ENCODE measurements around the gene RPH3AL.
"Not testable (repeated sequence)": the region's sequence is repeated elsewhere in the genome, so short reads cannot be mapped to it uniquely, and the experiment has no call there.

RPH3AL gene

GRCh38 chr17:238071-238963, 114.3 kb downstream of the RPH3AL start:
- Histone ChIP-seq H4K8ac (ENCODE audit: low read depth, low read length) (no peak overlapping the region), H2BK5ac (ENCODE audit: low read length) (no peak overlapping the region), H3K56ac (ENCODE audit: low read length) (no peak overlapping the region), H2BK120ac (ENCODE audit: low read depth, low read length) (no peak overlapping the region), H3K27ac (ENCODE audit: low read depth, low read length) (no peak overlapping the region), H3K4me1 (ENCODE audit: control insufficient read depth, low read depth, low read length) (no peaks in the 10 kb centered on the region), H3K9ac (ENCODE audit: low read length) (no peak overlapping the region), H2AK5ac (ENCODE audit: low read length) (no peak overlapping the region), H3K36me3 (ENCODE audit: control insufficient read depth, insufficient read depth, low read length) (no peaks in the 10 kb centered on the region), H2BK15ac (replicated peaks; ENCODE audit: low read depth) (no peak overlapping the region), H3K4me3 (ENCODE audit: low read length) (no peak overlapping the region), H3K23ac (ENCODE audit: low read length) (no peak overlapping the region), H4K5ac (ENCODE audit: low read length) (no peak overlapping the region), H3K4ac (ENCODE audit: low read depth, low read length) (no peak overlapping the region), H3K4me2 (ENCODE audit: low read length) (no peak overlapping the region), H3K27me3 (ENCODE audit: insufficient read depth, low read length, poor library complexity) (no peaks in the 10 kb centered on the region), H3K79me1 (ENCODE audit: low read length) (no peaks in the 10 kb centered on the region), H3K79me2 (ENCODE audit: control insufficient read depth, insufficient read depth, low read length) (no peaks in the 10 kb centered on the region), H3K18ac (ENCODE audit: low read length) (no peak overlapping the region)
- WGBS (ENCODE audit: extremely low coverage, insufficient coverage, low lambda C conversion rate) = no CpG with 5 or more reads among the region's 23 CpGs
- DNase-seq = no peak

- no peak overlapping the region for H3K9ac ChIP-seq (ENCODE audit: low read length)
- no peak overlapping the region for H3K23ac ChIP-seq (ENCODE audit: low read length)
- no peaks in the 10 kb centered on the region for H3K79me1 ChIP-seq (ENCODE audit: low read length)
- no peaks in the 10 kb centered on the region for H3K36me3 ChIP-seq (ENCODE audit: control insufficient read depth, insufficient read depth, low read length)
- H2AK5ac ChIP-seq (ENCODE audit: low read length) = no peak overlapping the region
- no peak overlapping the region for H4K5ac ChIP-seq (ENCODE audit: low read length)
- no peaks in the 10 kb centered on the region for H3K79me2 ChIP-seq (ENCODE audit: control insufficient read depth, insufficient read depth, low read length)
- H3K4me2 ChIP-seq (ENCODE audit: low read length) = no peak overlapping the region
- no peak overlapping the region for H3K27ac ChIP-seq (ENCODE audit: low read depth, low read length)
- DNase-seq = peak; percentile 43
- H2BK120ac ChIP-seq (ENCODE audit: low read depth, low read length) = no peak overlapping the region
- no CpG with 5 or more reads among the region's 8 CpGs for WGBS (ENCODE audit: extremely low coverage, insufficient coverage, low lambda C conversion rate)
- H2BK15ac ChIP-seq (replicated peaks; ENCODE audit: low read depth) = no peak overlapping the region
- no peak overlapping the region for H2BK5ac ChIP-seq (ENCODE audit: low read length)
- H3K27me3 ChIP-seq (ENCODE audit: insufficient read depth, low read length, poor library complexity) = no peaks in the 10 kb centered on the region
- H3K4me3 ChIP-seq (ENCODE audit: low read length) = no peak overlapping the region
- no peak overlapping the region for H3K56ac ChIP-seq (ENCODE audit: low read length)
- H4K8ac ChIP-seq (ENCODE audit: low read depth, low read length) = no peak overlapping the region
- H3K4ac ChIP-seq (ENCODE audit: low read depth, low read length) = no peak overlapping the region
- H3K18ac ChIP-seq (ENCODE audit: low read length) = no peak overlapping the region
- no peaks in the 10 kb centered on the region for H3K4me1 ChIP-seq (ENCODE audit: control insufficient read depth, low read depth, low read length)
Measured at GRCh38 chr17:237406-237955, 115.1 kb downstream of the RPH3AL start.

- no peak overlapping the region for H2BK15ac ChIP-seq (replicated peaks; ENCODE audit: low read depth)
- H3K79me2 ChIP-seq (ENCODE audit: control insufficient read depth, insufficient read depth, low read length) = no peaks in the 10 kb centered on the region
- H3K27ac ChIP-seq (ENCODE audit: low read depth, low read length) = no peak overlapping the region
- peak; percentile 46 for DNase-seq
- no peaks in the 10 kb centered on the region for H3K27me3 ChIP-seq (ENCODE audit: insufficient read depth, low read length, poor library complexity)
- H3K23ac ChIP-seq (ENCODE audit: low read length) = no peak overlapping the region
- no peak overlapping the region for H3K18ac ChIP-seq (ENCODE audit: low read length)
- H4K8ac ChIP-seq (ENCODE audit: low read depth, low read length) = no peak overlapping the region
- H3K4me2 ChIP-seq (ENCODE audit: low read length) = no peak overlapping the region
- no peaks in the 10 kb centered on the region for H3K36me3 ChIP-seq (ENCODE audit: control insufficient read depth, insufficient read depth, low read length)
- H3K4me1 ChIP-seq (ENCODE audit: control insufficient read depth, low read depth, low read length) = no peaks in the 10 kb centered on the region
- WGBS (ENCODE audit: extremely low coverage, insufficient coverage, low lambda C conversion rate) = no CpG with 5 or more reads among the region's 34 CpGs
- no peaks in the 10 kb centered on the region for H3K79me1 ChIP-seq (ENCODE audit: low read length)
- H3K4ac ChIP-seq (ENCODE audit: low read depth, low read length) = no peak overlapping the region
- no peak overlapping the region for H2BK5ac ChIP-seq (ENCODE audit: low read length)
- no peak overlapping the region for H2AK5ac ChIP-seq (ENCODE audit: low read length)
- H3K9ac ChIP-seq (ENCODE audit: low read length) = no peak overlapping the region
- no peak overlapping the region for H2BK120ac ChIP-seq (ENCODE audit: low read depth, low read length)
- no peak overlapping the region for H3K4me3 ChIP-seq (ENCODE audit: low read length)
- H3K56ac ChIP-seq (ENCODE audit: low read length) = peak overlapping the region; percentile 60
- no peak overlapping the region for H4K5ac ChIP-seq (ENCODE audit: low read length)
Measured at GRCh38 chr17:236641-237405, 115.8 kb downstream of the RPH3AL start.

GRCh38 chr17:235831-236640, 116.6 kb downstream of the RPH3AL start:
- H4K8ac ChIP-seq (ENCODE audit: low read depth, low read length) = no peak overlapping the region
- no peak overlapping the region for H4K5ac ChIP-seq (ENCODE audit: low read length)
- no peaks in the 10 kb centered on the region for H3K36me3 ChIP-seq (ENCODE audit: control insufficient read depth, insufficient read depth, low read length)
- H3K79me1 ChIP-seq (ENCODE audit: low read length) = no peaks in the 10 kb centered on the region
- no peaks in the 10 kb centered on the region for H3K4me1 ChIP-seq (ENCODE audit: control insufficient read depth, low read depth, low read length)
- no peak overlapping the region for H3K4me3 ChIP-seq (ENCODE audit: low read length)
- no peaks in the 10 kb centered on the region for H3K79me2 ChIP-seq (ENCODE audit: control insufficient read depth, insufficient read depth, low read length)
- H2BK120ac ChIP-seq (ENCODE audit: low read depth, low read length) = no peak overlapping the region
- no peak overlapping the region for H2BK5ac ChIP-seq (ENCODE audit: low read length)
- H3K18ac ChIP-seq (ENCODE audit: low read length) = no peak overlapping the region
- H3K27me3 ChIP-seq (ENCODE audit: insufficient read depth, low read length, poor library complexity) = no peaks in the 10 kb centered on the region
- H3K56ac ChIP-seq (ENCODE audit: low read length) = no peak overlapping the region
- H2BK15ac ChIP-seq (replicated peaks; ENCODE audit: low read depth) = no peak overlapping the region
- no peak overlapping the region for H3K4ac ChIP-seq (ENCODE audit: low read depth, low read length)
- no peak overlapping the region for H2AK5ac ChIP-seq (ENCODE audit: low read length)
- DNase-seq = no peak
- H3K27ac ChIP-seq (ENCODE audit: low read depth, low read length) = no peak overlapping the region
- H3K23ac ChIP-seq (ENCODE audit: low read length) = no peak overlapping the region
- no peak overlapping the region for H3K4me2 ChIP-seq (ENCODE audit: low read length)
- no peak overlapping the region for H3K9ac ChIP-seq (ENCODE audit: low read length)
- no CpG with 5 or more reads among the region's 26 CpGs for WGBS (ENCODE audit: extremely low coverage, insufficient coverage, low lambda C conversion rate)

GRCh38 chr17:234994-235830, 117.4 kb downstream of the RPH3AL start:
- H3K56ac ChIP-seq (ENCODE audit: low read length); H3K23ac ChIP-seq (ENCODE audit: low read length); H3K4ac ChIP-seq (ENCODE audit: low read depth, low read length); H3K18ac ChIP-seq (ENCODE audit: low read length); H2AK5ac ChIP-seq (ENCODE audit: low read length); H3K9ac ChIP-seq (ENCODE audit: low read length); H3K4me2 ChIP-seq (ENCODE audit: low read length); H3K4me1 ChIP-seq (ENCODE audit: control insufficient read depth, low read depth, low read length); H2BK120ac ChIP-seq (ENCODE audit: low read depth, low read length); H2BK5ac ChIP-seq (ENCODE audit: low read length); H4K5ac ChIP-seq (ENCODE audit: low read length); H2BK15ac ChIP-seq (replicated peaks; ENCODE audit: low read depth); H3K79me2 ChIP-seq (ENCODE audit: control insufficient read depth, insufficient read depth, low read length); H3K27ac ChIP-seq (ENCODE audit: low read depth, low read length); DNase-seq; H3K36me3 ChIP-seq (ENCODE audit: control insufficient read depth, insufficient read depth, low read length); H4K8ac ChIP-seq (ENCODE audit: low read depth, low read length); H3K27me3 ChIP-seq (ENCODE audit: insufficient read depth, low read length, poor library complexity); H3K4me3 ChIP-seq (ENCODE audit: low read length); H3K79me1 ChIP-seq (ENCODE audit: low read length): not testable (repeated sequence)
- WGBS (ENCODE audit: extremely low coverage, insufficient coverage, low lambda C conversion rate) = no CpG with 5 or more reads among the region's 48 CpGs
